Neuron (in vitro differentiated cells): ENCODE measurements around the gene CDK11A.
A peak's percentile ranks its signal among the peaks of the same experiment; 100 is the strongest.
"Not testable (repeated sequence)": the region's sequence is repeated elsewhere in the genome, so short reads cannot be mapped to it uniquely, and the experiment has no call there.

Experiments
- H2AFZ ChIP-seq: one replicate; pipeline ENCODE4 v1.6.1; 2013; ENCODE audit warnings: low read depth, mild to moderate bottlenecking, inconsistent platforms, low read length, moderate library complexity
- H3K27me3 ChIP-seq: one replicate; pipeline ENCODE4 v1.6.1; 2013; ENCODE audit warnings: low read length; ENCODE audit not compliant: insufficient read depth
- H3K36me3 ChIP-seq: one replicate; pipeline ENCODE4 v1.6.1; 2013; ENCODE audit warnings: low read length; ENCODE audit not compliant: insufficient read depth
- H3K4me1 ChIP-seq: one replicate; pipeline ENCODE4 v1.6.1; 2013; ENCODE audit warnings: low read length; ENCODE audit not compliant: insufficient read depth
- H3K4me3 ChIP-seq: 2 replicates; pipeline ENCODE4 v1.5.1; 2013; ENCODE audit warnings: mild to moderate bottlenecking, low read length, moderate library complexity
- H3K9me3 ChIP-seq: one replicate; pipeline ENCODE4 v1.6.1; 2013; ENCODE audit warnings: low read length

Gene CDK11A

DNA sequence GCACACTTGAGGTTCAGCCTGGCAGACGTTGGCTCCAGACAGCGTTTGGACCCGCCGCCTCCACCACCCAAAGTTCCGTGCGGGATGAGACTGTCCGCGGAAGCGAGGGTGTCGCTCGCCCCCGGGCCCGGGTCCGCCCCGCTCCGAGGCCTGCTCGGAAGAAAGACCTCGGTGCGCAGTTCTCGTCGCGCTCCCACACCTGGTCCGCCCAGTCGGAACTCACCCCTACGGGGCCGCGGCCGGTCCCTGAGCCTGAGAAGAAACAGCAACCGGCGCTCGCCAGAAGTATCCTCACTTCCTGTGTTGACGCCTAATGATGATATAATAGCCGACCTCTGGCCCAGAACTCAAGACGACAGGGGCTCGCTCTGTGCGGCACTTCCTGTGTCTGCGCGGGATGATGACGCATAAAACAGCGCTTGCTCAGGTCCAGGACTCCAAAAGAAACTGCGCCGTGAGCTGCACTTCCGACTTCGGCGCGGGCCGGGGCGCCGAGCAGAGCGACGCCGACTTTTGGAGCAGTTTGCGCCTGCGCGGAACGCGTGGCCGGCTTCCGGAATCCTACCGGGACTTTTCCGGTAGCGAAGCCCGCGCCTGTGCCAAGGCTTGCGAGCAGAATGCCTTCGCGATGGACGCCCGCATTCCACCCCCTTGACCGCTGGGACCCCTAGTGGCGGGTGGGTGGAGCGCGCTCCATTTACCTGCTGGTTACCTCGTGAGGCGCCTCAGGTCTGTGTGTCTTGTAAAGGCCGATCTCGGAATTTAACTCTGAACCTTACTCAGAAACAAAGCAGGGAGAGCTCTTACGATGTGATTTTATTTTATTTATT lies at the start of gene CDK11A:
TSS of gene CDK11A (minus strand) at position 323 of the 830 bp plus-strand sequence. CDS start 1,539 bp downstream, outside the sequence.
- H3K27me3 ChIP-seq, H3K4me1 ChIP-seq, H3K9me3 ChIP-seq, H2AFZ ChIP-seq: not testable (repeated sequence)
- Histone ChIP-seq H3K4me3 (peak within 1 kb of the TSS; percentile 82), H3K36me3 (peaks cover 13% of the 10 kb centered on the region)

DNA sequence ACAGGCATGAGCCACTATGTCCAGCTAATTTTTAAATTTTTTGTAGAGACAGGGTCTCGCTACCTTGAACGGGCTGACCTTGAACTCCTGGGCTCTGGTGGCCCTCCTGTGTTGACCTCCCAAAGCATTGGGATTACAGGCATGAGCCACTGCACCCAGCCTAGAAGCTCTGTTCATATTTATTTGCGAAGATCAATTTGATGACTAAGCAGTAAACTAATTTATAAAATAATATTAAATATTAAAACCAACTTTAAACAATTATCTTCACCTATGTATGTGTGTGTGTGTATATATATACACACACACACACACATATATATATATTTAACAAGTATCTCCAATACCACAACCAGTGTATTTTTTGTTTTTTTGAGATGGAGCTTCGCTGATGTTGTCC lies 49.7 kb upstream of the CDK11A start:
- Histone ChIP-seq H3K9me3 (peaks cover 10% of the 10 kb centered on the region), H3K4me1 (peaks cover 9% of the 10 kb centered on the region), H3K36me3 (peaks cover 11% of the 10 kb centered on the region), H3K4me3 (no peak overlapping the region), H2AFZ (no peak overlapping the region), H3K27me3 (no peaks in the 10 kb centered on the region)

DNA sequence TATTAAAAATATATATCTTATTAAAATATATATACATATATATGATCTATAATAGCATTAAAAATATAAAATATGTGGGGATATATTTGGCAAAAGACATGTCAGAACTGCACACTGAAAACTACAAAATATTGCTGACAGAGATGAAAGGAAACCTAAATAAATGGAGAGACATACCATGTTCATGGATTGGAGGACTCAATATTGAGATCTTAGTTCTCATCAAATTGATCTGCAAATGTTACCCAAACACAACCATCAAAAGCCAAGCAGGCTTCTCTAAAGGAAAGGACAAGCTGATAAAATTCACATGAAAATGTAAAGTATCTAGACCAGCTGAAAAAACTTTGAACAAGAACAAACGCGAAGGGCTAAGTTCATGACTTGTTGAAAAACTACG lies 46.9 kb upstream of the CDK11A start:
- Histone ChIP-seq H3K4me1 (no peaks in the 10 kb centered on the region), H2AFZ (no peak overlapping the region), H3K4me3 (no peak overlapping the region), H3K36me3 (peaks cover 21% of the 10 kb centered on the region), H3K27me3 (no peaks in the 10 kb centered on the region), H3K9me3 (peaks cover 10% of the 10 kb centered on the region)

DNA sequence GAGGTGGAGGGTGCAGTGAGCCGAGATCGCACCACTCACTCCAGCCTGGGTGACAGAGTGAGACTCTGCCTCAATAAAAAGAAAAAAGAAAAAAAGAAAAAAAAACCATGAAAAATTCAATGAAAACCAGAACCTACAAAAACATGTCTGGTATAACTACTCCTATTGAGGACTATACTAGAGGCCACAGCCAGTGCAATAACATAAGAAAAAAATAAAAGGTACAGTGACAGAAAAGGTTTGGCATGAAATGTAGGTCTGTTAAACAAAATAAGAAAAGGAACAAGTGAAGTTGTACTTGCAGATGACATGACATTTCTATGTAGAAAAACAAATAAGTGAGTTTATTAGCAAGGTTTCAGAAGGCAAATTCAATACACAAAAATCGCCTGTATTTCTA lies 45.9 kb upstream of the CDK11A start:
- Histone ChIP-seq H3K36me3 (peaks cover 25% of the 10 kb centered on the region), H3K4me1 (no peaks in the 10 kb centered on the region), H3K4me3 (no peak overlapping the region), H3K27me3 (no peaks in the 10 kb centered on the region), H2AFZ (no peak overlapping the region), H3K9me3 (peaks cover 10% of the 10 kb centered on the region)

DNA sequence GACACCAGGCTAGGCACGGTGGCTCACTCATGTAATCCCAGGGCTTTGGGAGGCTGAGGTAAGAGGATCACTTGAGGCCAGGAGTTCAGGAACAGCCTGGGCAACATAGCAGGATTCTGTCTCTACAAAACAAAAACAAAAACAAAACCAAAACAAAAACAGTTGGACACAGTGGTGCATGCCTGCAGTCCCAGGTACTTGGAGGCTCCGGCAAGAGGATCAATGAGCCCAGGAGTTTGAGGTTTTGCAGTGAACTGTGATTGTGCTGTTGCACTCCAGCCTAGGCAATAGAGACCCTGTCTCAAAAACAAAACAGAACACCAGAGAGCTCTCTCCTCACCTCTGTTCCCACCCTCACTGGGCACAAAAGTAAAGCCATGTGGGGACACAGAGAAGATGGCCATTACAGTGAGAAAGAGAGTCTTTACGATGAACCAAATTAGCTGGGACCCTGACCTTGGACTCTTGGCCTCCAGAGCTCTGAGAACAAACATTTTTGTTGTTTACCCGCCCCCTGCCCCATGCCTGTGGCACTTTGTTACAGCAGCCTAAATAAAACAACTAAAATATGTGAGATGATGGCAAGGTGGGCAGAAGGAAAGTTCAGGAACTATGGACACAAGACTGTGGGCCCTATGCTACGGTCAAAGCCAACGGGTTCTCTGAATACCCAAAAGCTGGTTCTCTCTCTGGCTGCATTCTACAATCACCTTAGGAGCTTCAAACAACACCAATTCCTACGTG lies 44.3 kb upstream of the CDK11A start:
- H2AFZ ChIP-seq = no peak overlapping the region
- H3K4me3 ChIP-seq = no peak overlapping the region
- H3K36me3 ChIP-seq = peaks cover 41% of the 10 kb centered on the region
- H3K9me3 ChIP-seq = peaks cover 8% of the 10 kb centered on the region
- H3K4me1 ChIP-seq = peaks cover 5% of the 10 kb centered on the region
- no peaks in the 10 kb centered on the region for H3K27me3 ChIP-seq

DNA sequence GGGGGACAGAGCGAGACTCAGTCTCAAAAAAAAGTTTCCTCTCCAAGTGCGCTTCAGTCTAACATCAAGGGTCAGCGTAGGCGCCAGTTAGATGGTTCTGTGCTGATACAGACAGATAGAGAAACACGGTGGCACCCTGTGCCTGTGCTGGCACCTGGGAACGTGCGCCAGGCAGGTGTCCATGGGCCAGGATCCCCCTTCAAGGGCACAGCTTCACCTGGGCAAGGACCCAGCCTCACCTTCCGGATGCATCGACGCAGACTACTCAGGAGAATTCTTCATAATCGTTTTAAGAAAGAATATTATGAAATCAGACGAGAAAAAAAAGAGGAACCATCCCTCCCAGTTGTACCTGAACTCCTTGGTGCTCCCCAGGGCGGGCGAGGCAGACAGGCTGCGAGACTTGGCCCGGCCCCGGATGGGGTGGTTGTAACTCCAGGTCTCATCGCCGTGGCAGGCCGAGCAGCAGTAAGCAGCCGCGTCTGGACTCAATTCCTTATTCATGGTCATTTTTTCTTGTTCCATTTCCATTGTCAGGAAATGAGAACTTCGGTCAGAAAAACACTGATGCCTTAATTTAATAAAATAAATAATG lies 40.8 kb upstream of the CDK11A start:
- Histone ChIP-seq H2AFZ (no peak overlapping the region), H3K4me3 (no peak overlapping the region), H3K27me3 (no peaks in the 10 kb centered on the region), H3K4me1 (peaks cover 5% of the 10 kb centered on the region), H3K36me3 (peaks cover 51% of the 10 kb centered on the region), H3K9me3 (peaks cover 2% of the 10 kb centered on the region)

DNA sequence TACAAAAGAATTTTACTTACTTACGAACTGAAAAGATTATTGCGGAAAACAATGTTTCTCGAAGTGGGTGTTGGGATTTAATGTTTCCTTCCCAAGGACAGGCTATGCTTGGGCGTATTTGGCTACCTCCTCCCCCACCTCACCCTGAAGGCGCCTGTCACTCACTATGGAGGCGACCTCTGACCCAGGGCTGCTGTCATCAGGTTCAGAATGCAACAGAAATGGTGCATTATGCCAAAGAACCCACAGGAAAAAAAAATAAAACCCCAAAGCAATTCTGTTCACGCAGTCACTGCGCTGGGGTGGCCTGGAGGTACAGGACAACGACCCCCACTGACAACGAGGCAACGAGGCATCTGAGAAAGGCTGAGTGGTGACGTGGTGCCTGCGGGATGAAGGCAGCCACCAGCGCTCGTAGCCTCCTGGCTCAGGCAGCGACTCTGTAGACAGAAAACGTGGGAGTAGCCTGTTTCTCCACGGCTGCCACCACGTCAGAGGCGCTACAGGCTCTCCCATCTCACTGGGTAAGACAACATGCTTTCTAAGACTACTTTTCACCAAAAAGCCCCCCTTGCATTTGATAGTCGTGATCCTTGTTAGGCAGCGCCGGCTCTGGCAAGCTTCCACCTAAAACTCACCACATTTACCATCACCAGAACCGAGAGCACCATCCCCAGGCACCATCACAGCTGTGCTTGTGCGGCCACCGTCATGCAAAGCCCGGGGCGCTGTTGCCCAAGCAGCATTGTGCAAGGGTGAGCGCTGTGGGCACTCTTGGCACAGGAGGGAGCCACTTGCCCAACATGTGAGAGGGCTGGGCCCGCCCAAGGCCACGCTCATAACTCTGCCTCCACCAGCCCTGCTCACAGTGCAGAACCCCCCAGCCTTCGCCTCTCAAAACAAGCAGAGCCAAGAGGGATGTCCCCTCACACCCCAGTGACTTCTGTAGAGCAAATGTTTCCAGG lies 39.8 kb upstream of the CDK11A start:
- Histone ChIP-seq H3K4me3 (no peak overlapping the region), H3K4me1 (peaks cover 5% of the 10 kb centered on the region), H3K27me3 (no peaks in the 10 kb centered on the region), H2AFZ (no peak overlapping the region), H3K9me3 (no peaks in the 10 kb centered on the region), H3K36me3 (peaks cover 62% of the 10 kb centered on the region)

DNA sequence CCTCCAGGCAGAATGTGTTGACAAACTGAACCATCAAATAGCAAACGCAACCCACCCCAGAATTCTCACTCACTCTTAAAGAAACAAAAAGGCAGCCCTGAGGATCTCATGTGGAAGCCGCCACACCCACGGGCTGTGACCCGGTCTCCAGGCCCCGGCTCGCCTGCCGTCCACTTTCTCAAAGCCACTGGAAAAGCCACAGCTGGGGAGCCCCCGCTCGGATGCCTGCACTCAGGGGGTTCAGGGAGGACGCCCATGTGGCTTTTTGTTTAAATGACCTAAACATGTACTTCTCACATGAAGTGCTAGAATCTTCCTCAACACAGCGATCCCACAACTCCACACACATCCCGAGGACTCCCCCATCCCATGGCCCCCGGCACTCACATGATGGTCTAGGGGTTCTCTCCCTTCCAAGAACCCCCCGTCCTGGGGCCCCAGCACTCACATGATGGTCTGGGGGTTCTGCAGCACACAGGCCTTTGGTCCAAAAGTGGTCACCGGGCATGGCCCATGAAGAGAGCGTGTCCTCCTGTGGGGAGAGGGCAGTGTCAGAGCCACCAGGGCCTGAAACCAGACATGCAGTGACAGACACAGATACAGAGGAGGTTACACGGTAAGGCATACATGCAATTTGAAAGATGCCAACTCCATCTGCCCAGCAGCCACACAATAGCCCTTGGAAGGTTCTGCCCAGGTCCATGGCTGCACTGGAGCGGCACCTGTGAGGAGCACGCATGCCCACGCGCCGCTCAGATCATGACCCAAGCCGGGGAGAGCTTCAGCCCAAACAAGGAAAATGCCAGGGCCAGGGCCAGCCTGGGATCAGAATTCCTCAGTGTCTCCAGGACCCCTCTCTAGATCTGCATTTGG lies 37.6 kb upstream of the CDK11A start:
- no peaks in the 10 kb centered on the region for H3K9me3 ChIP-seq
- no peak overlapping the region for H3K4me3 ChIP-seq
- H3K27me3 ChIP-seq = no peaks in the 10 kb centered on the region
- no peak overlapping the region for H2AFZ ChIP-seq
- H3K36me3 ChIP-seq = peaks cover 66% of the 10 kb centered on the region
- peaks cover 5% of the 10 kb centered on the region for H3K4me1 ChIP-seq

DNA sequence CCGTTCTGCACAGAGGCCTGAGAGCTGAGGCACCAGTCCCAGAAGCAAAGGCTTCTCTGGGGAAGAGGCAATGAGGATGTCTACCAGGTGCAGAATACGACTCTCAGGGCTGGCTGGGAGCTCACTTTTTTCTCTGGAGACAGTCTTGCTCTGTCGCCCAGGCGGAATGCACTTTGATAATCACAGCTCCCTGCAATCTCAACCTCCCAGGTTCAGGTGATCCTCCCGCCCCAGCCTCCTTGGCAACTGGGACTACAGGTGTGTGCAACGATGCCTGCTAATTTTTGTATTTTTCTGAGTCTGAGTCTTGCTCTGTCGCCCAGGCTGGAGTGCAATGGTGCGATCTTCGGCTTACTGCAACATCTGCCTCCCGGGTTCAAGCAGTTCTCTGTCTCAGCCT lies 36.6 kb upstream of the CDK11A start:
- Histone ChIP-seq H3K9me3 (no peaks in the 10 kb centered on the region), H3K36me3 (peaks cover 70% of the 10 kb centered on the region), H2AFZ (no peak overlapping the region), H3K27me3 (no peaks in the 10 kb centered on the region), H3K4me3 (no peak overlapping the region), H3K4me1 (peaks cover 5% of the 10 kb centered on the region)

DNA sequence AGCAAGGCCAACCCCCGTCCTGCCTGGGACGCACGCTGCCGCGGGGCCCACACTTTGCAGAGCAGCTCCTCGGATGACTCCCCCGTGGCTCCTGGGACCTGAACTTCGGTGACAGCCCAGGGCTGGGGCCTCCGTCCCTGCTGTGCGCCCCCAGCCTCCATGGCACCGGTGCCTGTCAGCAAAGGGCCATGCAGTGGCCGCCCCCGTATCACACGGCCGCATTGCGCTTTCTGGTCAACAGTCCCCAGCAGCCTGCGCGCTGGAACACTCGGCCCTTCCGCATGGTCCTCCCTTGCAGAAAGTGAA lies 36.1 kb upstream of the CDK11A start:
- Histone ChIP-seq H3K4me1 (peaks cover 5% of the 10 kb centered on the region), H3K27me3 (no peaks in the 10 kb centered on the region), H3K36me3 (peaks cover 74% of the 10 kb centered on the region), H3K4me3 (no peak overlapping the region), H3K9me3 (no peaks in the 10 kb centered on the region), H2AFZ (no peak overlapping the region)

DNA sequence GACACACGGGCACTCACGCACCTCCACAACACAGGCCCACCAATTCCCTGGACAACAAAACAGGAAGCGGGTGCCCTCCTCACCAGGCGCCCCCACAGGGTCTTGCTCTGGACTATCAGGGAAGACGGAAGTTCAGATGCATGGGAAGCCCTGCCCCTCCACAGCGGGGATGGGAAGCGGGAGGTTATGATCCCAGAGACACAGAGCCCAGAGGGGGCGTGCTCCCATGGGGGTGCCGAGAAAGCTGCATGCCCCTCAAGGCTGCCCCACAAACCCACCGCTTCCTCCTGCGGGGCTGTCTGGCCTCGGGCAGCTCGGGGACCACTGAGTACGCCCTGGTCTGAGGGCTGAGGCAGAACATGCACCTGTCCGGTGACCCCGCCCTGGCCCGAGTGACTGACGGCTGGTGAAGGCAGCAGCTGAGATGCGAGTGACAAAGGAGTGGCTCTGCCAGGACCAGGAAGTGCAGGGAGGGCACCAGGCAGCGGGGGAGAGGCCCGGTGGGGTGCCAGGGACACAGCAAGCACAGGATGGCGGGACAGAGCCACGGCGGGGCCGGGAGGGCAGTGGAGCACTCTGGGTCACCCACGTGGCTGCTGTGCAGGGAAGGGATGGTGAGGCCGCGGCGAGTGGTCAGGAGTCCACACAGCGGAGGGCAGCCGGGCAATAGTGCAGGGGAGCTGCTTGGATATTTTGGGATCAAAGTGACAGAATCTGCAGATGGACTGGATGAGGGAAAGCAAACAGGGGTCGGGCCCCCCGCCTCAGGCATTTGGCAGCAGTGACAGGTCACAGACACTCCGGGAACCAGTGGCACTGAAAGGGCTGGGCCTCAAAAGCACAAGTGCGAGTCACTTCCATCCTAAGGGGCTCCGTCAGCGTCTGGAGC lies 35.5 kb upstream of the CDK11A start:
- Histone ChIP-seq H3K36me3 (peaks cover 74% of the 10 kb centered on the region), H3K4me3 (no peak overlapping the region), H3K4me1 (peaks cover 5% of the 10 kb centered on the region), H2AFZ (no peak overlapping the region), H3K27me3 (no peaks in the 10 kb centered on the region), H3K9me3 (no peaks in the 10 kb centered on the region)
